ENCODE results near the gene WDR70.
"Not testable (repeated sequence)": the region's sequence is repeated elsewhere in the genome, so short reads cannot be mapped to it uniquely, and the experiment has no call there.

WDR70 gene

GRCh38 chr5:37570597-37570996, 191.5 kb downstream of the WDR70 start:
- DNase-seq (ENCODE audit: low read depth), result no peak

GRCh38 chr5:37571985-37572384, 192.9 kb downstream of the WDR70 start:
- no peak for DNase-seq (ENCODE audit: low read depth)

- DNase-seq (ENCODE audit: low read depth), result no peak
Observed at GRCh38 chr5:37575541-37576489, 196.7 kb downstream of the WDR70 start.

- DNase-seq (ENCODE audit: low read depth), result no peak
Observed at GRCh38 chr5:37576552-37576951, 197.4 kb downstream of the WDR70 start.

- DNase-seq (ENCODE audit: low read depth), result no peak
Observed at GRCh38 chr5:37578176-37578575, 199.1 kb downstream of the WDR70 start.

GRCh38 chr5:37580106-37580505, 201.0 kb downstream of the WDR70 start:
- no peak for DNase-seq (ENCODE audit: low read depth)

- DNase-seq (ENCODE audit: low read depth), result no peak
Observed at GRCh38 chr5:37582202-37582601, 203.1 kb downstream of the WDR70 start.

- not testable (repeated sequence) for DNase-seq (ENCODE audit: low read depth)
Observed at GRCh38 chr5:37593292-37593691, 214.2 kb downstream of the WDR70 start.

GRCh38 chr5:37594864-37595263, 215.7 kb downstream of the WDR70 start:
- not testable (repeated sequence) for DNase-seq (ENCODE audit: low read depth)

- no peak for DNase-seq (ENCODE audit: low read depth)
Observed at GRCh38 chr5:37598733-37599132, 219.6 kb downstream of the WDR70 start.

GRCh38 chr5:37601163-37601562, 222.0 kb downstream of the WDR70 start:
- no peak for DNase-seq (ENCODE audit: low read depth)

- DNase-seq (ENCODE audit: low read depth), result no peak
Observed at GRCh38 chr5:37603072-37603471, 224.0 kb downstream of the WDR70 start.

- DNase-seq (ENCODE audit: low read depth), result no peak
Observed at GRCh38 chr5:37604290-37604689, 225.2 kb downstream of the WDR70 start.

- no peak for DNase-seq (ENCODE audit: low read depth)
Observed at GRCh38 chr5:37606148-37606547, 227.0 kb downstream of the WDR70 start.

GRCh38 chr5:37606632-37607248, 227.6 kb downstream of the WDR70 start:
- no peak for DNase-seq (ENCODE audit: low read depth)

GRCh38 chr5:37615184-37615583, 236.1 kb downstream of the WDR70 start:
- DNase-seq (ENCODE audit: low read depth), result no peak

- no peak for DNase-seq (ENCODE audit: low read depth)
Observed at GRCh38 chr5:37619353-37619752, 240.2 kb downstream of the WDR70 start.

- not testable (repeated sequence) for DNase-seq (ENCODE audit: low read depth)
Observed at GRCh38 chr5:37622354-37622753, 243.2 kb downstream of the WDR70 start.

GRCh38 chr5:37626266-37626665, 247.1 kb downstream of the WDR70 start:
- no peak for DNase-seq (ENCODE audit: low read depth)

GRCh38 chr5:37628876-37629275, 249.8 kb downstream of the WDR70 start:
- DNase-seq (ENCODE audit: low read depth), result no peak

GRCh38 chr5:37631939-37632338, 252.8 kb downstream of the WDR70 start:
- no peak for DNase-seq (ENCODE audit: low read depth)

GRCh38 chr5:37637165-37637845, 258.2 kb downstream of the WDR70 start:
- DNase-seq (ENCODE audit: low read depth), result no peak

GRCh38 chr5:37638897-37639296, 259.8 kb downstream of the WDR70 start:
- no peak for DNase-seq (ENCODE audit: low read depth)

All from T follicular helper cell (primary cell).